HG02588 (cell line): Measurements from ENCODE around the gene SLC17A4.
A peak's percentile ranks its signal among the peaks of the same experiment; 100 is the strongest.

ENCODE experiments used
- ATAC-seq: cut with Tn5 transposase; IDR thresholded peaks from one replicate; pipeline ENCODE4 v1.9.1; 2021; ENCODE audit warnings: mild to moderate bottlenecking, moderate library complexity; ENCODE audit not compliant: unreplicated experiment

Gene SLC17A4

DNA sequence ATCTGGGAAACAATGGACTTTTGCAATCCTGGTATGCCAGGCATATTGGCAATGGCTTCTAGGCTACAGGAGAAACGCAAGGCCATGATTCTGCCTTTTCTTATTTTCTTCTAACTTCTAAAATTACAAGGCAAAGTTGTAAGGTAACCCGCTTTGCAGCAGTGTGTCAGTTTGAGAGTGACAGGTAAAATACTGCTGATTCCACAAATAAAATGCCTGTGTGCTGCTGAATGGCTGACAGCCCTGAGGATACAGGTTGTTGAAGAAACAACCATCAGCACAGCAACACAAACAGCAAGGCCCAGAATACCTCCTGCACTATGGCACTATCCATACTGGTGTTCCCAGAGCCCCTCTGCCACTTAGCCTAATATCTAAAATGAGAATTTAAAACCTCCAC is 40.2 kb downstream of the SLC17A4 start:
- no peak for ATAC-seq

DNA sequence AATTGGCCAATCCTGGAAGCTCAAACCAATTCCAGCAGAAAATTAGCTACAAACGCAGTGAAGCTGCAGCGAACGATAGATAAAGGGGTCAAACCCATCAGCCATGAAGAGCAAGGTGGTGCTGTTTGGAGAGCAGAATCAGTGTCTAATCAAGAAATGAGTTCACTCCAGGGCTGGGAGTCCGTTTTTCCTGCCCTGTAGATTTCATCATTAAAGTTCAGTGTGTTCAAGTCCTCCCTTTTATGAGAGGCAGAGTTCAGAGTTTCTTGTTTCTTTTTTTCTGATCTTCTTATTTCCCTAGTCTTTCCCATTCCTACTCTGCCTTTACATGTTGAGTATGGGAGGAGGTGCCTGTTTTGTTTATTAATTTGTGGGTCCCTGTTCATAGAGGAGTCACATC is 46.9 kb downstream of the SLC17A4 start:
- no peak for ATAC-seq

DNA sequence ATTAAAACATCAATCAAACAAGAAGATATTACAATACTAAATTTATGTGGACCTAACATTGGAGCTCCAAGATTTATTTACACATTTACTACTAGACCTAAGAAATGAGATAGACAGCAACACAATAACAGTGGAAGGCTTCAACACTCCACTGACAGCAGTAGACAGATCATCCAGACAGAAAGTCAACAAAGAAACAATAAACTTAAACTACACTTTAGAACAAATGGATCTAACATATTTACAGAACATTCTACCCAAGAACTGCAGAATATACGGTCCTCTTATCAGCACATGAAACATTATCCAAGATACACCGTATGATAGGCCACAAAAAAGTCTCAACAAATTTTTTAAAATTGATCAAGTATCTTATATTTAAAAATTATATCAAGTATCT is 50.3 kb downstream of the SLC17A4 start:
- ATAC-seq = no peak

DNA sequence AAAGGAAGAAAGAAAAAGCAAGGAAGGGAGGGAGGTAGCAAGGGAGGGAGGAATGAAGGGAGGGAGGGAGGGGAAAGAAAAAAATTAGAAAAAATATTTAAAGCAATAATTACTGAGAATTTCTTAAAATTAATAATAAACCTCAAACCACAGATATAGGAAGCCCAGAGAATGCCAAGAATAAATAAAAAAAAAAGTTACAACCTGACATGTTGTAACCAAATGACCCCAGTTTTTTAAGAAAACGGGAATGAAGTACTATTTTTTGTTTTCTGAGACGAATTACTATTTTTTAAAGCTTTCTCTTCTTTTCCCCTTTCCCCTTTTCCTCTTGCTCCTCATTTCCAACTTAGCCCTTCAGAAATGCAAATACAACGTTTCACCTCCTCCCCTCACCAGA is 60.7 kb downstream of the SLC17A4 start:
- ATAC-seq = no peak

DNA sequence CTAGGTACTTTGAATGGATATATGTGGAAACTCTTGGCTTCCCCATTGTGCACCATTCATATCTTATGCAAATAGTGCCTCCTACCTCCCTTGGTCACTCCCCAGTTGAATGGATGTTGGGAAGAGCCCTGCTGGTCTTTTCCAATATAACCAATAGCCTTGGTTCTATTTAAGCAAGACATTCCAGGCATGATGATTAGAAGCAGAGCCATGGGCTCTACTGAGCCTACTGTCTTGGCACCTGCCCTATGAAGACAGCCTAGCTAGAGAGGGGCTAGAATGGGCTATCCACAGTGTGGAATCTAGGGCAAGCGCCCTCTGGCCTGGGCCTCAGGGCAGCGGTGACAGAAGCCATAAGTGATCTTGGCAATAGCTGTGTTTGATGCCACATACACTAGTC is 61.7 kb downstream of the SLC17A4 start:
- no peak for ATAC-seq

DNA sequence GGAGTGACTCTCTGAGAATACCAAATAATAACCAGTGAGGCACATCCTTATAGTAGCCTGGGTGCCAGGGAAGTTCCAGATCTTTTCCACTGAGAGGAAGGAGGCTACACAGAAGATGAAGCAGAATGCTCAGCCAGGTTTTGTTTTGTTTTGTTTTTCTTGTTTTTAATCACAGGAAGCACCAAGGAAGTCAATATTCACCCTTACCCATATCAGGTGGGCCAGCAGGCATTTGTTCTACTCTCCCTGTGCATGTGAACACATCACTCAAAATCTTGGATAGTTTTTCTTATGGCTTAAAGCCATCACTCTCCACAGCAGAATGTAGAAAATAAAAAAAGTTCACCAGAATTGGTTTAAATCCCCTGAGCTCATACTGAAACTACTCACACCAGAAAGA is 66.8 kb downstream of the SLC17A4 start:
- ATAC-seq = no peak

DNA sequence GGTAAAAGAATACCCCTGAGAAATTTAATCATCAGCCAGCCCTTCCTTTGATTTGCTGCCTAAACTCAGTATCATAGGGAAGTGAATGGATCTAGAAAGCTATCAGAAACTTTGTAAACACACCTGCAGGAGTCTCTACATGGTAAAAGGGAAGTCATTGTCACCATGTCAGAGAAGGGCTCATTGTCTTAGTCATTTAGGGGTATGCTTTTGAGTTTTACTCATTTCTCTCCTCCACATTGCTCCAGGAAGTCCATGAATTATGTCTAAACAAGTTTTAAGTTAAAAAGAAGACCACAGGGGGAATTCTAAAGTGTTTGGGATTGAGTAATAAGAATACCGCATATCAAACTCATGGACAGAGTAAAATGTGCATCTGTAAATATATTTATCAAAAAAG is 74.8 kb downstream of the SLC17A4 start:
- peak; percentile 79 for ATAC-seq

DNA sequence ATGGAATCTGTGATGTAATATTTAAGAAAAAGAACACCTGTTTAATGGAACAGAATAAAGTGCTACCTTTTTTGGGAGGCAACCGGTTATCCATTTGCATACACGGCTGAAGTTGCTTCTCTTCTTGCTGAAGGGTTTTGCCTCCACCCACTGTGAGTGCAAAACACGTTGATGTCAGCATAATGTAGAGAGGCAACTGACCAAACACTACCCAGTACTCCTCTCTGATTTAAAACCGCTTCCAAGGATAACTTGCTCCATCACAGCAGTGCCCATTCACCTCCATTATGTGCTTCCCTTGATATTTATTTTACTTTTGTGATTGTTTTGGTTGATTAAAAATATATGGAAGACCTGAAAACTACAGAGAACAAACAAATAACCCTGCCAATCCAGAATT is 75.9 kb downstream of the SLC17A4 start:
- no peak for ATAC-seq
